ENCODE results near the gene PRR19.

GRCh38 chr19:42268142-42268703 is 33.7 kb upstream of the PRR19 start:
- no peak for TF ChIP-seq CTCF (conservative IDR thresholded peaks at IDR 0.05)
- TF ChIP-seq ZFX (IDR thresholded peaks at IDR 0.05): no peak

All from C4-2B (cell line).